ENCODE measurements around the gene STK10.
"Not testable (repeated sequence)": the region's sequence is repeated elsewhere in the genome, so short reads cannot be mapped to it uniquely, and the experiment has no call there.

The STK10 gene

GRCh38 chr5:172052450-172053236 lies 135.4 kb downstream of the STK10 start:
- DNase-seq (ENCODE audit: low spot score): no peak

GRCh38 chr5:172051643-172052339 lies 136.2 kb downstream of the STK10 start:
- DNase-seq (ENCODE audit: low spot score): no peak

- no peak for DNase-seq (ENCODE audit: low spot score)
These were observed 137.9 kb downstream of the STK10 start for GRCh38 chr5:172050080-172050479.

- DNase-seq (ENCODE audit: low spot score): no peak
These were observed 138.7 kb downstream of the STK10 start for GRCh38 chr5:172049226-172049796.

- DNase-seq (ENCODE audit: low spot score): no peak
These were observed 139.4 kb downstream of the STK10 start for GRCh38 chr5:172048539-172049101.

GRCh38 chr5:172048170-172048422 lies 139.9 kb downstream of the STK10 start:
- DNase-seq (ENCODE audit: low spot score): no peak

GRCh38 chr5:172046593-172046992 lies 141.4 kb downstream of the STK10 start:
- no peak for DNase-seq (ENCODE audit: low spot score)

- DNase-seq (ENCODE audit: low spot score): no peak
These were observed 142.8 kb downstream of the STK10 start for GRCh38 chr5:172045315-172045632.

GRCh38 chr5:172044631-172045314 lies 143.3 kb downstream of the STK10 start:
- no peak for DNase-seq (ENCODE audit: low spot score)

GRCh38 chr5:172043865-172044264 lies 144.2 kb downstream of the STK10 start:
- DNase-seq (ENCODE audit: low spot score): no peak

- no peak for DNase-seq (ENCODE audit: low spot score)
These were observed 145.8 kb downstream of the STK10 start for GRCh38 chr5:172042183-172042582.

- DNase-seq (ENCODE audit: low spot score): no peak
These were observed 149.9 kb downstream of the STK10 start for GRCh38 chr5:172038167-172038566.

- no peak for DNase-seq (ENCODE audit: low spot score)
These were observed 153.0 kb downstream of the STK10 start for GRCh38 chr5:172035049-172035448.

- DNase-seq (ENCODE audit: low spot score): no peak
These were observed 156.0 kb downstream of the STK10 start for GRCh38 chr5:172031894-172032461.

GRCh38 chr5:172029876-172030275 lies 158.1 kb downstream of the STK10 start:
- no peak for DNase-seq (ENCODE audit: low spot score)

- DNase-seq (ENCODE audit: low spot score): no peak
These were observed 159.9 kb downstream of the STK10 start for GRCh38 chr5:172028167-172028566.

GRCh38 chr5:172020110-172020786 lies 167.8 kb downstream of the STK10 start:
- not testable (repeated sequence) for DNase-seq (ENCODE audit: low spot score)

GRCh38 chr5:172015346-172015745 lies 172.7 kb downstream of the STK10 start:
- no peak for DNase-seq (ENCODE audit: low spot score)

GRCh38 chr5:172010278-172010677 lies 177.7 kb downstream of the STK10 start:
- no peak for DNase-seq (ENCODE audit: low spot score)

- no peak for DNase-seq (ENCODE audit: low spot score)
These were observed 178.3 kb downstream of the STK10 start for GRCh38 chr5:172009536-172010270.

- DNase-seq (ENCODE audit: low spot score): no peak
These were observed 179.3 kb downstream of the STK10 start for GRCh38 chr5:172008689-172009141.
